NCI-H2107 treated with DMSO at 0.1 percent for 48 hours (cell line): Measurements from ENCODE around the gene OSBPL2.

Source experiments
- DNase-seq: peaks from one replicate; lab custom pipeline; 2025; ENCODE audit not compliant: unreplicated experiment; lab: John Stamatoyannopoulos, UW

Gene OSBPL2

DNA sequence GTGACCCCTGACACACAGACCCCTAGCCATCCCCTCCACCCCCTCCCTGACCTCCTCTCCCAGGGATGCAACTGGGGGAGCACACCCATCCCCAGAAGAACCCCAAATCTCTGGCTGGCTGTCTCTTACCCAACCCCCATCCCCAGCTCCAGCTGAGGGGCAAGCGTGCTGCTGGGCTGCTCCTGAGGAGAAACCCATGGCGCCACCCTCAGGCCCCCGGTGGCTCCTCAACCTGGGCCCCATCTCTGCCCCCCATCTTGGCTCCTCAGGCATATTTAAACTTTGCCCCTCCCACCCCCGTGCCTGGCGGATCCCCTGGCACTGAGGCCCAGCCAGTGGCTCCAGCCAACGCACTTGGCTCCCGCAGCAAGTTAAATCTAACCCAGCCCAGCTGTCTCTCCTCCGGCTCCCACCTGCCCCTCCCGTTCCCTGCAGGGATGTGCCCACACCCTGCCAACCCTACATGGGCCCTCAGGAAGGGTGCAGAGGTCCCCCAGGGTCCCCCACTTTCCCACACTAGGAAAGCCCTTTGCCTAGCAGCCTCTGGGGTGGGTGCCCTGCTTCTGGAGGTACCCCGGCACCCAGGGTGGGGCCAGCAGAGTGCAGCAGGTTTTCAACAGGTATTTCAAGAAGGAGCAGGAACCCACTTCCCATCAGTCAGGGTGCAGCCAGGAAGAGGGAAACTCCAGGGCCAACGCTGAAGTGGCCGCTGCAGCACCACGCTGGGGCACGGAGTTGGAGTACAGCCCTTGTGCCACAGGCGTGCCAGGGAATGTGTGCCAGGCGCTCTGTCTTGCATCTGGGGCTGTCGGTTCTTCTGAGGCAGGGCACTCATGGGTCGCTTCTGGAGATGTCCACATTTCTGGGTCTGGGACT, 5.3 kb upstream of the OSBPL2 start:
- DNase-seq, result no peak

DNA sequence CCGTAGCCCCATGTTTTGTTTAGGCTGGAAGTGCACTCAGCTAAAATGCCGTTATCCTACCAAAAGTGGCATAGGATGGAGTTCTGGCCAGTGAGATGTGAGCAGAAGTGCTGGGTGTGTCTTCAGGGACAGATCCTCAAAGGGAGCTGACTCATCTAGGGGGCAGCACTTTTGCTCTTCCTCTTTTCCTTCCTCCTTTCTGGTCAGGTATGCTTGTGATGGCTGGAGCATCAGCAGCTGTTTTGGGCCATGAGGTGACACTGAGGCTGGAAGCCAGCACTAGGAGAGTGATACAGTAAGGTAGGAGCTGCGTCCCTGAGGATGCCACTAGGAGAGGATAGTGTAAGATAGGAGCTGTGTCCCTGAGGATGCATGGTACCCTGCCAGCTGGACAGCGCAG, 4.6 kb upstream of the OSBPL2 start:
- DNase-seq, result no peak

DNA sequence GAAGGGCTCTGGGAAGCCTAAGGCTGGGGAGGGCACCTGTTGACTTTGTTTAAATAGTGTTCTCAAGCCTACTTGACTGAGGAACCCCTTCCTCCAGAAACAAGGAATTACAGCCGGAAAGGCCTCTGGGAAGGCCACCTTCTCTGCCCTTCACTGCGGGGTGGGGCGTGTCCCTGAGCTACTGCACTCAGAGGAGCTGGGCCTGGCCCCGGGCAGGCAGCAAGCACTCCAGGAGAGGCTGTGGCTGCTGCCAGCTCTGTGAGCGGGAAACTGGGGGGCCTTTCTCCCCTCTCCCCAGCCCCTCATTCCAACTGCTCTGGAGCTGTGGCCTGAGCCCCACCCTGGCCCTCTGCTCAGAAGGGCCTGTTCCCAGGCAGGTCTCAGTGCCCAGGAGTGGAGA, 4.0 kb upstream of the OSBPL2 start:
- DNase-seq, result no peak

DNA sequence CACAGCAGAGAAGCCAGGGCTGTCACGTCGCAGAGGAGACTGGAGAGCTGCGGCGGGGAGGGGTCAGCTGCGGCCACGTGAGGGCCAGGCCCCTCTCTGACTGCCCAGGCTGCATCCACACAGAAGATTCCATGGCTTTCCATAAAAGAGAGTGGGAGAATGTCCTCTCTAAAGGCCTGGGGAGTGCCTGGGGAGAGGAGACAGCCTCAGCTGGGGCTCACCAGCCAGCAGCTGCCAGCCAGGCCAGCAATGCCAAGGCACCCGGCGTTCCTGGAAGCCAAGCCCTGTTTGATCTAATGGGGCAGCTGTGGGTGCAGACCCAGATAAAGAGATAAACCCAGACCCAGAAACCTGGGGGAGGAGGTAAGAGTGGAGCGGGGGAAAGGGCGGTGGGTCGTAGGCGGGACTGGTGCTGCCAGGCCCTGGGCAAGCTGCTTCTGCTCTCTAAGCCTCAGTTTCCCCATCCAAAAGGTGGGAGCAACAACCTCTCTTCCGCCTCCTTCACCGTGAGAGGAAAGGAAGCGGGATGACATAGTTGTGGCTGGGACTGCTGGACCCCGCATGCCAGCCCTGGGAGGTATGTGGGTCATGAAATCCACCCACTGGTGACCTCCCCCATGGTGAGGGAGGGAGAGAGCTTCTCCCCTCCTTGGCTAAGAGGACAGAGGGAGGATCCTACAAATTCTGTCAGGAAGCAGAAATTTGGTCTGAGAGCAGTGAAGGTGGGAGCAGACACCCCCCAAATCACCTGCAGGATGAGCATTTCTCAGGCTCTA, 3.1 kb upstream of the OSBPL2 start:
- DNase-seq, result no peak

DNA sequence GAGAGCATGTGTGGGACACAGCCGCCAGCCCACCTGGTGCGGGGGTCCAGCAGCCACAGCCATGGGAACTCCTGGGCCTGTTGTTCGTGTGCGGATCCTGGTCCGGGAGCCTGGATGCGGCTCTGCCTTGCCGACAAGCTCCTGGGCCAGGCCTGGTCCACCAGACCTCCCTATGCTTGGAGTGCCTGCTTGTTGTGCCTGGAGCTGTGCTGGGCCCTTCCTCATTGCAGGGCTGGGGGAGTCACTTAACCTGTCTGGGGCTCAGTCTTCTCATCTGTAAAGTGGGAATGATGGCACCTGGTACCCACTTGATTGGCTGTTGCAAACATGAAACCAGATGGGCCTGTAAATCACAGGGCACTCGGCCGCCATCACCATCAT, 2.6 kb upstream of the OSBPL2 start:
- DNase-seq, result no peak

DNA sequence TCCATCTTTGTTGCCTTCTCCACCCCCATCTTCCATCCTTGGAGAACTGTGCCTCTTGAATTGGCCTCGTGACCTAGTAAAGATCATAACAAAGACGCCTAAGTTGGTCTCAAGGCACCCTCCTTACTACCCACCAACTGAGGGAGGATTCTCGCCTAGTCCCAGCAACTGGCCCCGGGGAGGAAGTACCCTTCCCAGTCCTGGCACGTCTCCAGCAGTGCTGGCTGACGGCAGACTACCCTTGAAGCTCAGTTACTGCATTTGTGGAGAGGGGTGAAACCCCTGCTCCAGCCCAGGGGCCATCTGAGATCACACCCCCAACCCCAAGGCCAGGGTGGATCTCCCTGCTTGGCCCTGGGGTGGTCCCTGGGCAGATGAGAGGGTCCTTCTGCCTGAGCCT, 2.1 kb upstream of the OSBPL2 start:
- no peak for DNase-seq

DNA sequence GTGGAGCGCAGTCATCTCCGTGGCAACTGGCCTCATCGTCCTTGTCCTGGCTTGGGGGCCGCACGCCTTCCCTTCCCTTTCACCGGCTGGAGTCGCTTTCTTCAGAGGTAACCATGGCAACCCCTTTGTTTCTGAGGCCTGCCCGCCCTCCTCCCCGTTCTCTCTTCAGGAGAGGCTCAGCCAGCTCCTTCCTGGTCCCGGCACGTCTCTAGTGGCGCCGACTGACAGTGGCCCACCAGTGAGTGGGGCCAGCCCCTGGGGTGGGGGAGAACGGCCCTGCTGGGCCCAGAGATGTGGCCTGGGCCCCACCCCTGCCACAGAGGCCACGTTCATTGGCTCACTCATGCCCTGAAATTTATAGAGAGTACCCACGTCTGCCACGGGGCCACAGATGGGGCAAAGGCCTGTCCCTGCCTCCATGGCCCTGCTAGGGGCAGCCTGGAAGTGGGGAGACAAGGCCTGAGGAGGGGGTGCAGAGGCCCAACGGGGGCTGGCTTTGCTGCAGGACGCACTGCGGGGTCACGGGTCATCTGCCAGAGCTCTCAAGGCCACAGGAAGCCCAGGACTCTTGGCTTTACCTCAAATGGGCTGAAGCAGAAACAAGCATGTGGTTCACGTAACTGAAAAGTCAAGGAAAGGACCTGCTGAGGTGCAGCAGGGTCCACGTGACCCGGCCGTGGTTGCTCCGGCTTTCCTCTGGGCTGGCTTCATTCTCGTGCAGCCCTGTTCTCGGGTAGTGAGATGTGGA, 1.4 kb upstream of the OSBPL2 start:
- DNase-seq, result no peak

DNA sequence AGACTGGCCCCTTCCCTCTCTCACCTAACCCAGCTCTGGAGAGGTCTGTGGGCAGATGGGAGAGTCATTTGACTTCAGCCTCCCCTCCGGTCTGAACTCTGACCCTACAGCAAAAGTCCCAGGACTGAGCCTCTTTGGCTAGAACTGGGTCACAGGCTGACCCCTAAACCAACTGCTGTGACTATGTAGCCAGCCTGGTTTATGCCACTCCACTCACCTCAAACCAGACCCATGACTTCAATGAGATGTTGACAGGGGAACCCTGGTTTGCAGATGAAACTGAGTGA, 864 bp upstream of the OSBPL2 start:
- DNase-seq, result no peak

DNA sequence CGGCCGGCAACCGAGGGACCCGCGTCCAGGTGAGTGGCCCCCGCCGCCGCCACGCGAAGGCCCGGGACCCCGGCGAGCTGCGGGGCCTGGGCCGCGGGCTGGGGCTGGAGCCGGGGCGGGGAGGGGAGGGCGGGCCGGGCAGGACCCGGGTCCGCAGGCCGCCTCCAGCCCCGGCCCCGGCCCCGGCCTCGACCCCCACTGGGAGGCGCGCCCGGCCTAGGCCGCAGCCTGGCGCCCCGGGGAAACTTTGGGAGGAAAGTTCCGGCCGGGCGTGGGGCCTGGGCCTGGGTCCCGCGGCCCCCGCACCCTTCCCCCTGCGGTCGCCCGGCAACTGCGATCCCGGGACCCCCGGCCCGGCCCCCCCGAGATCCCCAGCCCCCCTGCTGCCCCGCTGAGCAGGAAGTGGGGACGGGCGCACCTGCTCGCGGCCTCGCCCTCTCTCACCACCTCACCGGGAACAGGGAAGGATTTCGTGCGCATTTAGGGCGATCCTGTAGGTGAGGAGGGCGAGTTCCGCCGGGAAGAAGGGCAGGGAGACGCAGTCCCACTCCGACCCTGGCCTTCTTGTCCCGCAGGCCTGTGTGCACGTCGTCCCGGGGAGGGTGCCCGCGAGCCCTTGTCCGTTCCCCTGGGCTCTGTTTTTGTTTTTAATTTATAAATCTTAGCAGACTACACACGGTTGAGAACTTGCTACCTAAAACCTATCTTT, 402 bp downstream of the OSBPL2 start:
- DNase-seq, result no peak

DNA sequence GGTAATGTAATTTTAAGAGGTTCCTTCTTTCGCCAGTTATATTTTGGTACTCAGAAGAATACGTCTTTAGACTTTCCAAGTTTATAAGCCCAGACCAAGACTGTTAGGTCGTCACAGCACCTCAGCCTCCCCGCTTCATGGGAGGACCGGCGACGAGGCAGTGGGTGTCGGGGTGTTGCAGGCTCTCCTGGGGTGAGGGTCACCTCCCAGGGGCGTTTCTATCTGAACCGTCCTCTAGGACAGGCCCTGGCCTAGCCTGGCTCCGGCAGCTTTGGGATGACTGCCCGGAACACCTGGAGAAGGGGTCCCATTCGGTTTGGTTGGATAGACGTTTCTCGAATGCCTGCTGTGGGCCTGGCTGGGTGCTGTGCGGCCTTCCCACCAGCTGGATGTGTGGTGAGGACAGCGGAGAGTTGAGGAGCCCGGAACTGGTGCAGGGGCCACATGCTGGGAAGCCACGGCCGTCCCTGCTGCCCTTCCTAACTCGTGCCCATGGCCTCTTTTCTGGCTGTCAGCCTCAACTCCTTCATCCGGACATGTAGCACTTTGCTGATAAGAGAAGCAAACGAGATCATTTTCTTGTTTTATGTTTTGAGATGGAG, 1.1 kb downstream of the OSBPL2 start:
- DNase-seq, result no peak

DNA sequence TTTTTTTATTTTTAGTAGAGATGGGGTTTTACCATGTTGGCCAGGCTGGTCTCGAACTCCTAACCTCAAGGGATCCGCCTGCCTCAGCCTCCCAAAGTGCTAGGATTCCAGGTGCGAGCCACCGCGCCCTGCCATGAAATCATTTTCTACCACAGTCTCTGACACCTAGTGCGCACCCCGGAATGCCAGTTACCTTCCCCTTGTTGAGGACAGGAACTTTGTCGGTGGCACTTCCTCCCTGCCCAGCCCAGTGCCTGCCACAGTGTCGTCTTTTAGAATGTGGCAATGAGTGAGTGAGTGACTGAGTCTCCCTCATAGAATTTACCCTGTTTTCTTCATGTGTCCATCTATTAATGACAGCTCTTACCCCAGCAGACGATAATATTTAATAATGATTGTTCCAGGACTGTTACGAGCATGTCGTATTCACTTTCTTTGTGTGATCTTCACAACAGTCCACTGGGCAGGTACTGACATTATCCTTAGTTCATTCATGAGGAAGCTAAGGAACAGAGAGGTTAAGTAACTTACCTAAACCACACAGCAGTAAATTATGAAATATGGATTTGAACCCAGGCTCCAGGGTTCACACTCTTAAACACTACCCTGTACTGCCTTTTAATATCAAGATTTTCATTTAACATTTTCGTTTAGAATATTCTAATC, 1.8 kb downstream of the OSBPL2 start:
- DNase-seq, result no peak

DNA sequence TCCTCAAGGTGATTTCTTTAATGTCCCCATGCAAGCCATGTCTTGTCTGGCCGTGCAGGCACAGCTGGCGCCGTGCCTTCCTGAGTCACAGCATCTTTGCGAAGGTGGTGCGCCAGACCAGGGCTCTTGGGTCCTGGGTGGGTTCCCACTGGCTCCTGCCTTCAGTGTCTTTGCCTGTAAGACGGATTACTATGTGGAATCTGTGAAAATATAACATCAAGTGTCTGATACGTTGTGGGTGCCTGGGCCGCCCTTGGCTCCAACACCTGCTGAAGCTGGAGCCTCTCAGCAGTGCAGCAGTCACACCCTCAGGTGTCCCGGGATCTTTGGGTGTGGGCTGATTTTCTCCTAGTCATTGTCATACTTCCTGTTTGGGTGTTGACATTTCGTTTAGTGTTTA, 3.2 kb downstream of the OSBPL2 start:
- no peak for DNase-seq

DNA sequence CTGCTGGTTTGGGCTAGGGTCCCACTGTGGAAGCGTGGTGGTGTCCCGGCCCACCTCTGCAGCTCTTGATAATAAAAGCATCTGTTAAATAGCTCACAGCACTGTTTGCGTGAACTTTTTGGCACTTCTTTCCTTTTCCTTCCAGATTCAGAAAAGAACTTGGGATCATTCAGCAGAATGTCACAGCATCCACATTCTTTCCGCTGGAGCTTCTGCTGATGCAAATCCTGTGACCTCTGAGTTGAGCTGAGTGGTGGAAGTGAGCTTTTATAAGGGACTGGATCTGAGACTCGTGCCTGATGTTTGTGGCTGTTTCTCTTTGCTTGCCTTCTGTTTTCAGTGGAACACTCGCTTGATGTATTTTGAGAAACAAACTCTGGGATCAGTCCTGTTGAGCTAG, 3.9 kb downstream of the OSBPL2 start:
- DNase-seq, result no peak

DNA sequence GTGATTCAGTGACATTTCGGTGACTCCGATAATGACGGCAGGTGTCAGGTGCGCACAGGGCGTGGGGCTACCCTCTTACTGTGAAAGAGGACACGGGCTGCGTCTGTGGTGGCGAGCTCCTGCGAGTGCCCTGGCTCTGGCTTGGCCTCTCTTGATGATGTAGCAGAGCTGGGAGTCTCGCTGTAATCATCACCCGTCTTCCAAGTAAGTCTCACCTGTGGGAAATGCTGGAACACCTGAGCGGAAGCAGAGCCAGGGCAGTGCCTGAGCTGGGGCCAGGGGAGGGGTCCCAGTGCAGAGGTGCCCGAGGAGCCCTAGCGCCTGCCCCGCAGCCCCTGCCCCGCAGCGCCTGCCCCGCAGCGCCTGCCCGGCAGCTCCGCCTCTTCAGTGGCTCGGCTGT, 4.8 kb downstream of the OSBPL2 start:
- DNase-seq, result no peak

DNA sequence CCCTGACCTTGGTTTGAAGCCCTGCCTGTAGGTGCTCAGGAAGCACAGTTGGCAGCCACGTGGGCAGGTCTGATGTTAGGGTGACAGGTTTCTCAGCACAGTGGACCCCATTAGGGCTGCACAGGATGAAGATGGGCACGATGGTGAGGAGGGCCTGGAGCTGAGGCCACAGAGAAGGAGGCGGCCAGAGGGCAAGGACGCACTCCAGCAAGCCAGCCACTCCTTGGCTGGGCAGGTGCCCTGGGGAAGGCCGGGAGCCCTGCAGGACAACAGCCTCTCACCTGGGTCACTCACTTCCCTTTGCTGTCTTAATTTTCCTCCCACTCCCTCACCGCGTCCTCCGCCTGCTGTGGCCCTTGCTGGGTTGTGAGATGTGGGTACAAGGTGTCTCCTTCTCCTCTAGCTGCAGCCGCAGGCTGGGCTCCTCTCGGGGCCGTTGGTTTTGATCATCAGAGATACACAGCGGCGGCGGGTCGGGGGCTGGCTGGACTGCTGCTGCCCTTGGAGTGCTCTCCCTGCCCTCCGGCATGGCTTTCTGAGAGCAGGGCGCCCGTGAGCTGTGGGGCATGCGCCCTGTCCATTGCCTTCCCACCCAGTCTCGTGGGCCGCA, 5.7 kb downstream of the OSBPL2 start:
- no peak for DNase-seq

DNA sequence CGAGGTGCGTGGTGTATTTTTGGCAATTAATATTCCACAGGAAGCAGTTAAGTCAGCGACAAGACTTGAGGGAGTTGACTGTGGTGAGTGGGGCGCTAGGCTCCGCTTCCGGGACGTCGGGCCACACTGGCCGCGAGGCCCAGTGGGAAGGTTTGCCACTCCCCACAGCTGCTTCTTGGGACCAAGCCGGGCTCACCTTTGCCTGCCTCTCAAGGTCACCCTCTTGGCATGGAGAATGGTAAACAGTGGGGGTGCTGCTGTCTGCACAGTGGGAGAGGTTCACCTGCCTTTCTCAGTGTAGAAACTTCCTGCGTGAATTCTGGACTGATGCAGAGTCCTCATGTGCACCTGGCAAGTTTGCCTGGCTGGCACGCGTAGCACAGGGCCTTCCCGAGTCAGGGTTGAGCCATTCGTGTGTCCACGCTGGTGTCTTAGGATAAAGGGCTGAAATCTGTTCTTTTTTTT, 6.4 kb downstream of the OSBPL2 start:
- DNase-seq, result no peak

DNA sequence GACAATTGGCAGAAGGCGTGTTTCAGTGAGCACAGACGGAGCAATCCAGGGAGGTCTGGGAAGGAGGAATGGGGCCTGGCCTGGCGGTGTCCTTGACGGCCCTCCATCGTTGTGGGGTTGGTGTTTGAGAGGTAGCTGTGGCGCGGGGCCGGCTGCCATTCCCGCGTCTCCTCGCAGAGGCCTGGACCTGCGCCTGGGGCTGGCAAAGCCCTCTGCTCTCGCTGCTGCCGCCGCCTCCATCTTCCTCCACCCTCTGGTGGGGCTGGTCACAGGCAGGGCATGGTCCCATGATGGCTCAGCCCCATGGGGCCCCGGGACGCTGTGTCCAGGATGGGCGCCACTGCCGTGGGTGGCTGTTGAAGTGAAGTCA, 7.6 kb downstream of the OSBPL2 start:
- no peak for DNase-seq

DNA sequence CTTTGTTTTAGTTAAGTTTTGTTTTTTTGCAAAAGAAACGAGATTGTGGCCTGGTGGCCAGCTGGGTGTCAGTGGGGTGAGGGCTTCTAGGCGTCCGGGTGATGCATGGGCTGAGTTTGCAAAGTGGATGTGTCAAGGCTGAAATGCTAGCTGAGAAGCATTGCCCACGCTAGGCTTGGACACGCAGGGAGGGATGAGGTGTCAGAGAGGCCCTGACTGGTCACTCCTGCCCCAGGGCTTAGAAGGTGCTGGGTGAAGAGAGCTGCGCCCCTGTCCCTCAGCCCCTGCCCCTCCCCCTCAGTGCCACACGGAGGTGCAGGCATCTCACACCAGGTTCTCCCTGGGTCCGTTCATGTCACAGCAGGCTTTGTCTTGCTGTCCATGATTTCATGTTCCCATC, 8.1 kb downstream of the OSBPL2 start:
- no peak for DNase-seq

DNA sequence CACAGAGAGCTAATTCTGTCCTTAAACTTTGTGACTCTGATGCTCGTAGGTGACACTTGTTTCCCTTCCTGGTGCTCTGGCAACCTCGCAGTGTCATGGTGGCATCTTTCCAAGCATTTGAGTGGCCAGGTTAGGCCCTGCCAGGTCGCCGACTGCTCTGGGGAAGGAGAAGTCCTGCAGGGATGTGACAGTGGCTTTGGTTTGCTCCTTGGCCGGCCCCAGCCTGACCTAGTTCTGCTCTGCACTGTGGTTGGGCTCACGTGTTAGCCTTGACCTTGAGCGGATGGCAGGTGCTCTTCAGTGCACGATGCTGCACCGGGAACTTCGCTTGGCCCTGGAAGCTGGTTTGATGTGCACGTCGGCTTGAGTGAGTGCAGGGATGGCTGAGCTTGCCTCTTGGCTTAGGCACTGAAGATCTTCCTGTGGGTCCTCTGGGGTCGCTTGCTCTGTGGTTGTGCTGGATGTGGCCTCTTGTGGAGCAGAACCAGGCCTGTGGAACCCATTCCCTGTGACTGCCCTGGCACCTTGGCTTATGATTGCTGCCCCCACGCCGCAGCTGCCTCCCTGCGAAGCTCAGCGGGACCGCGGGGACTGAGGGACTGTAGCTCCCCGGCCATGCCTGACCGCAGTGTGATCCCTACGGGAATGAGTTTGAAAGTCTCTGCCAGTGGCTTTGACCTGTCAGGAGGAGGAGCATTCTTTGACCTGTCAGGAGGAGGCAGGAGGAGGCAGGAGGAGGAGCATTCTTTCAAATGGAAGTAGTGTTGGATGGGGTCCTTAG, 8.7 kb downstream of the OSBPL2 start:
- DNase-seq, result no peak
